Kidney (tissue), 14 donors: Measurements from ENCODE around the gene PHACTR1. TPM values are rescaled to one million over a fixed set of nuclear protein-coding genes. Genes with fewer than 3 reads are reported as not detected.

Experiments used
- DNase-seq, 5 donors: peaks; one replicate each; pipeline ENCODE4 v3.0.0-alpha.2; 2013 to 2020
- FAIRE-seq: peaks from 2 replicates; lab custom pipeline; 2012; peaks lifted over from hg19 to GRCh38; lab: Jason Lieb, UNC
- H3K27ac ChIP-seq, 2 donors: one replicate each; pipeline ENCODE4 v1.7.0; 2013; ENCODE audit warnings: low read depth in 2 of 2, low read length in 2 of 2, inconsistent platforms in 1 of 2
- H3K27me3 ChIP-seq: one replicate; pipeline ENCODE4 v1.7.1; 2013; ENCODE audit warnings: low read length, inconsistent platforms; ENCODE audit not compliant: control insufficient read depth, insufficient read depth
- H3K36me3 ChIP-seq, 3 donors: one replicate each; pipeline versions ENCODE4 v1.7.0 to v1.7.1; 2013; ENCODE audit warnings: low read length in 3 of 3, control low read depth in 1 of 3, inconsistent platforms in 1 of 3; ENCODE audit not compliant: insufficient read depth in 3 of 3, control insufficient read depth in 2 of 3
- H3K4me1 ChIP-seq, 3 donors: one replicate each; pipeline versions ENCODE4 v1.7.0 to v1.7.1; 2013; ENCODE audit warnings: low read length in 3 of 3, inconsistent platforms in 1 of 3, low read depth in 1 of 3; ENCODE audit not compliant: control insufficient read depth in 2 of 3, insufficient read depth in 2 of 3
- H3K4me3 ChIP-seq, 3 donors: one replicate each; pipeline versions ENCODE4 v1.7.0 to v1.8.1; 2013; ENCODE audit warnings: low read length in 3 of 3, control low read depth in 1 of 3, inconsistent platforms in 1 of 3
- H3K9ac ChIP-seq, 3 donors: one replicate each; pipeline versions ENCODE4 v1.7.0 to v1.7.1; 2013; ENCODE audit warnings: low read length in 3 of 3, control low read depth in 1 of 3, inconsistent platforms in 1 of 3
- H3K9me3 ChIP-seq, 3 donors: one replicate each; pipeline versions ENCODE4 v1.7.0 to v1.7.1; 2013; ENCODE audit warnings: low read length in 3 of 3, control low read depth in 1 of 3, inconsistent platforms in 1 of 3; ENCODE audit not compliant: control insufficient read depth in 2 of 3, insufficient read depth in 1 of 3
- CTCF ChIP-seq: IDR thresholded peaks from 3 replicates; pipeline ENCODE4 v1.5.1; 2012; ENCODE audit warnings: mild to moderate bottlenecking, moderate library complexity, borderline replicate concordance; ENCODE audit not compliant: insufficient read depth; ENCODE audit errors: extremely low read depth
- intact Hi-C: fragments of 100-400 bp; cut with DNase I; formaldehyde crosslinking; loops from one replicate; pipeline ENCODE4 v1.11.1; 2022
- polyA plus RNA-seq: library from polyadenylated mRNA; stranded (reverse); fragments of 350-450 nt; fragmentation: Illumina TruSeq; extraction: RNeasy Lipid Tissue Mini Kit (QIAGEN cat#74804); gene quantifications from one replicate; pipeline ENCODE4 v1.2.3, GENCODE V29; 2014; ENCODE audit warnings: low read depth, low replicate concordance; ENCODE audit not compliant: insufficient read depth
- total RNA-seq: library from RNA; stranded (reverse); fragmentation: NEBNext Ultra II Directional; extraction: Animal tissue kit (Norgen Biotek cat#: 25700); gene quantifications from one replicate; pipeline ENCODE4 v1.2.1, GENCODE V29; 2021
- donor health status: control.
- donor health status: control.
- donor health status: control.
- donor health status: control.
- donor health status: control.
- donor health status: DM: yes; HTN: yes; CAD: no.
- donor health status: Normal renal cell carcinoma (clear cell type).

The PHACTR1 gene
- total and polyA plus RNA-seq, 2 donors from 2014 or later = 3.3 to 33.6 TPM

- Histone ChIP-seq H3K27ac (no peak overlapping the region), H3K4me3 (no peak overlapping the region), H3K36me3 (peaks cover 0 to 8% (median 0%) of the 10 kb centered on the region in 3 donors), H3K9me3 (no peaks in the 10 kb centered on the region), H3K4me1 (peaks cover 0 to under 1% (median 0%) of the 10 kb centered on the region in 3 donors), H3K27me3 (no peaks in the 10 kb centered on the region), H3K9ac (no peak overlapping the region)
- FAIRE-seq (no peak), DNase-seq (no peak)
- intact Hi-C loops = no loop called here
- TF ChIP-seq CTCF = no peak
Measured at GRCh38 chr6:13277231-13277630, 560.7 kb downstream of the PHACTR1 start.

- no peak for FAIRE-seq
- intact Hi-C loops = no loop called here
- H3K9me3 ChIP-seq = no peaks in the 10 kb centered on the region
Measured at GRCh38 chr6:13278164-13278563, 561.6 kb downstream of the PHACTR1 start.

GRCh38 chr6:13278991-13279390, 562.4 kb downstream of the PHACTR1 start:
- no peak overlapping the region for H3K4me3 ChIP-seq
- no peak overlapping the region for H3K9ac ChIP-seq
- peak in 1 of 5 donors; percentile 40 for DNase-seq
- no peaks in the 10 kb centered on the region for H3K4me1 ChIP-seq
- H3K27ac ChIP-seq = no peak overlapping the region
- intact Hi-C loops = no loop called here
- TF ChIP-seq CTCF = no peak
- H3K9me3 ChIP-seq = no peaks in the 10 kb centered on the region
- FAIRE-seq = no peak
- no peaks in the 10 kb centered on the region for H3K27me3 ChIP-seq
- peaks cover 0 to 14% (median 0%) of the 10 kb centered on the region in 3 donors for H3K36me3 ChIP-seq

More at GRCh38 chr6:13278164-13278563, 561.6 kb downstream of the PHACTR1 start:
- no peak for TF ChIP-seq CTCF
- Histone ChIP-seq H3K27ac (no peak overlapping the region), H3K36me3 (peaks cover 0 to 14% (median 0%) of the 10 kb centered on the region in 3 donors), H3K9ac (no peak overlapping the region), H3K4me1 (no peaks in the 10 kb centered on the region), H3K4me3 (no peak overlapping the region), H3K27me3 (no peaks in the 10 kb centered on the region)
- DNase-seq = no peak

GRCh38 chr6:13280254-13280653, 563.7 kb downstream of the PHACTR1 start:
- Histone ChIP-seq H3K36me3 (peaks cover 0 to 14% (median 0%) of the 10 kb centered on the region in 3 donors), H3K9ac (no peak overlapping the region), H3K9me3 (no peaks in the 10 kb centered on the region), H3K27me3 (no peaks in the 10 kb centered on the region), H3K27ac (no peak overlapping the region), H3K4me1 (no peaks in the 10 kb centered on the region), H3K4me3 (no peak overlapping the region)
- FAIRE-seq (no peak), DNase-seq (no peak)
- intact Hi-C loops = no loop called here
- TF ChIP-seq CTCF = no peak
